Right lobe of liver (tissue), 6 donors: ENCODE results near the gene ANAPC2. TPM values are rescaled to one million over a fixed set of nuclear protein-coding genes. Genes with fewer than 3 reads are reported as not detected.
A peak's percentile ranks its signal among the peaks of the same experiment; 100 is the strongest.

ENCODE experiments used
- ATAC-seq, 4 donors: fragments of 200-7000 bp; cut with Tn5 transposase; one replicate each; pipeline ENCODE4 v1.9.1; 2020; ENCODE audit warnings: mild to moderate bottlenecking in 4 of 4, moderate library complexity in 4 of 4
- DNase-seq, 3 donors: peaks; one replicate each; pipeline ENCODE4 v3.0.0-alpha.2; 2020
- H3K27ac ChIP-seq, 3 donors: fragments of 200-600 bp; one replicate each; pipeline ENCODE4 v1.8.0; 2022
- H3K27me3 ChIP-seq, 2 donors: fragments of 200-600 bp; one replicate each; pipeline ENCODE4 v1.8.0; 2022
- H3K36me3 ChIP-seq, 4 donors: fragments of 200-600 bp; sonication (generic) in 1 of 4; one replicate each; pipeline versions ENCODE4 v1.5.1 to v1.8.0; 2017 to 2022; ENCODE audit warnings: control low read depth in 1 of 4
- H3K4me1 ChIP-seq, 4 donors: fragments of 200-600 bp; sonication (generic) in 1 of 4; one replicate each; pipeline versions ENCODE4 v1.5.1 to v1.8.0; 2017 to 2022; ENCODE audit warnings: control low read depth in 1 of 4
- H3K4me3 ChIP-seq, 3 donors: fragments of 200-600 bp; one replicate each; pipeline ENCODE4 v1.8.0; 2022
- H3K9me3 ChIP-seq, 4 donors: fragments of 200-600 bp; sonication (generic) in 1 of 4; one replicate each; pipeline versions ENCODE4 v1.5.1 to v1.8.0; 2017 to 2022; ENCODE audit warnings: control low read depth in 1 of 4
- CTCF ChIP-seq, 4 donors: fragments of 200-600 bp in 3 of 4; fragments of 450-650 bp in 1 of 4; IDR thresholded peaks; one replicate each; pipeline versions ENCODE4 v1.5.1 to v1.8.0; 2016 to 2022; ENCODE audit warnings: antibody characterized with exemption in 4 of 4, mild to moderate bottlenecking in 2 of 4
- POLR2A ChIP-seq: fragments of 450-650 bp; IDR thresholded peaks from one replicate; pipeline ENCODE4 v1.6.1; 2017; ENCODE audit warnings: antibody characterized with exemption, mild to moderate bottlenecking
- WGBS: methylation state at CpG from one replicate; pipeline ENCODE4 v1.1.6; 2018; ENCODE audit warnings: low coverage, low lambda C conversion rate; ENCODE audit not compliant: insufficient coverage; ENCODE audit errors: missing lambda C conversion rate; 5-methylcytosine and 5-hydroxymethylcytosine counted together
- intact Hi-C, 2 donors: fragments of 100-400 bp; cut with DNase I; formaldehyde crosslinking; loops; one replicate each; pipeline versions ENCODE4 v1.11.2 to v1.14.1; 2022
- total RNA-seq, 6 experiments: library from RNA; depleted of rRNA in 2 of 6; stranded (reverse); fragments of >200 nt in 2 of 6; fragmentation: NEBNext Ultra II Directional in 3 of 6; extraction: Animal tissue kit (Norgen Biotek cat#: 25700) in 3 of 6; gene quantifications; one replicate each; pipeline versions ENCODE4 v1.1.0 to v1.2.4, GENCODE V29; 2016 to 2023
- donor health status: DM: no; HTN: yes; CAD: no.
- donor health status: DM: no; HTN: no; CAD: no.
- donor health status: DM: no; HTN: no; CAD: no.
- donor health status: DM: no; HTN: yes; CAD: no.
- donor health status: DM: no; HTN: yes; CAD: no.

Gene ANAPC2
- total RNA-seq, 6 experiments from 2014 or later: 16.1 to 36.5 (median 27.9) TPM

GRCh38 chr9:137217276-137218211 lies 29.2 kb upstream of the ANAPC2 start:
- Histone ChIP-seq H3K27me3 (no peaks in the 10 kb centered on the region), H3K36me3 (no peaks in the 10 kb centered on the region), H3K27ac (no peak overlapping the region), H3K9me3 (no peaks in the 10 kb centered on the region), H3K4me3 (peak overlapping the region in 2 of 3 donors; percentile 17 to 29), H3K4me1 (peaks cover 0 to 5% (median 0%) of the 10 kb centered on the region in 4 donors)
- ATAC-seq (peak; percentile 29 to 61 (median 44)), DNase-seq (peak in 1 of 3 donors; percentile 70)
- intact Hi-C loops: no loop called here
- TF ChIP-seq CTCF (IDR thresholded peaks at IDR 0.05) (no peak), POLR2A (no peak)
- 77% methylated on average over 10 of the region's 36 CpGs for WGBS

- no peaks in the 10 kb centered on the region for H3K36me3 ChIP-seq
- H3K27ac ChIP-seq: no peak overlapping the region
- ATAC-seq (no peak), DNase-seq (no peak)
- TF ChIP-seq CTCF (IDR thresholded peaks at IDR 0.05) (no peak), POLR2A (no peak)
- no CpG with 5 or more reads among the region's 30 CpGs for WGBS
- H3K4me1 ChIP-seq: peaks cover 0 to under 1% (median 0%) of the 10 kb centered on the region in 4 donors
- no peaks in the 10 kb centered on the region for H3K27me3 ChIP-seq
- no peak overlapping the region for H3K4me3 ChIP-seq
- intact Hi-C loops: no loop called here
- H3K9me3 ChIP-seq: no peaks in the 10 kb centered on the region
Observed at GRCh38 chr9:137216188-137216965, 28.0 kb upstream of the ANAPC2 start.

GRCh38 chr9:137215196-137215986 lies 27.0 kb upstream of the ANAPC2 start:
- Histone ChIP-seq H3K4me1 (no peaks in the 10 kb centered on the region), H3K27ac (no peak overlapping the region), H3K27me3 (no peaks in the 10 kb centered on the region), H3K4me3 (no peak overlapping the region), H3K36me3 (no peaks in the 10 kb centered on the region), H3K9me3 (no peaks in the 10 kb centered on the region)
- intact Hi-C loops: no loop called here
- DNase-seq (no peak), ATAC-seq (no peak)
- TF ChIP-seq CTCF (IDR thresholded peaks at IDR 0.05) (no peak), POLR2A (no peak)
- WGBS: no CpG with 5 or more reads among the region's 22 CpGs

GRCh38 chr9:137214620-137215019 lies 26.3 kb upstream of the ANAPC2 start:
- Histone ChIP-seq H3K4me3 (no peak overlapping the region), H3K27me3 (no peaks in the 10 kb centered on the region), H3K36me3 (no peaks in the 10 kb centered on the region), H3K9me3 (no peaks in the 10 kb centered on the region), H3K27ac (no peak overlapping the region), H3K4me1 (no peaks in the 10 kb centered on the region)
- no peak for TF ChIP-seq POLR2A
- no peak for TF ChIP-seq CTCF (IDR thresholded peaks at IDR 0.05)
- 80% methylated on average over 1 of the region's 19 CpGs for WGBS
- ATAC-seq (no peak), DNase-seq (no peak)
- intact Hi-C loops: no loop called here
